Loucy (cell line): ENCODE results near the gene KIAA0825.

ENCODE experiments used
- H2AFZ ChIP-seq: fragments of 200-600 bp; sonication (generic); 2 replicates; pipeline ENCODE4 v1.6.0; 2016; ENCODE audit warnings: antibody characterized with exemption, mild to moderate bottlenecking, low read length, moderate library complexity
- H3F3A ChIP-seq: fragments of 200-600 bp; 2 replicates; pipeline ENCODE4 v1.6.0; 2016; ENCODE audit warnings: antibody characterized with exemption, low read depth, mild to moderate bottlenecking
- H3K27me3 ChIP-seq: fragments of 200-600 bp; sonication (generic); 2 replicates; pipeline ENCODE4 v1.6.1; 2014; ENCODE audit warnings: low read length, mild to moderate bottlenecking; ENCODE audit not compliant: insufficient read depth, poor library complexity, severe bottlenecking
- H3K36me3 ChIP-seq: fragments of 200-600 bp; sonication (generic); 2 replicates; pipeline ENCODE4 v1.6.1; 2016; ENCODE audit warnings: low read length; ENCODE audit not compliant: insufficient read depth
- H3K4me1 ChIP-seq: fragments of 200-600 bp; sonication (generic); 2 replicates; pipeline ENCODE4 v1.5.1; 2014; ENCODE audit warnings: low read length, mild to moderate bottlenecking; ENCODE audit not compliant: insufficient read depth, poor library complexity, severe bottlenecking
- H3K4me2 ChIP-seq: fragments of 200-600 bp; sonication (generic); 2 replicates; pipeline ENCODE4 v1.6.0; 2014; ENCODE audit warnings: antibody characterized with exemption, low read length, low read depth, mild to moderate bottlenecking; ENCODE audit not compliant: poor library complexity, severe bottlenecking
- H3K4me3 ChIP-seq: fragments of 200-600 bp; sonication (generic); 2 replicates; pipeline ENCODE4 v1.5.1; 2014; ENCODE audit warnings: low read length, mild to moderate bottlenecking, mixed read lengths; ENCODE audit not compliant: poor library complexity, severe bottlenecking
- H3K79me2 ChIP-seq: fragments of 200-600 bp; sonication (generic); 2 replicates; pipeline ENCODE4 v1.6.1; 2014; ENCODE audit warnings: low read length; ENCODE audit not compliant: insufficient read depth
- H3K9ac ChIP-seq: fragments of 200-600 bp; sonication (generic); 2 replicates; pipeline ENCODE4 v1.6.0; 2014; ENCODE audit warnings: mild to moderate bottlenecking, low read depth, low read length, moderate library complexity; ENCODE audit not compliant: poor library complexity, severe bottlenecking
- H3K9me2 ChIP-seq: fragments of 200-600 bp; sonication (generic); replicated peaks from 2 replicates; pipeline ENCODE4 v1.6.1; 2016; ENCODE audit warnings: low read depth, low read length, mixed read lengths
- H3K9me3 ChIP-seq: fragments of 200-600 bp; sonication (generic); 2 replicates; pipeline ENCODE4 v1.6.1; 2014; ENCODE audit warnings: mild to moderate bottlenecking, antibody characterized with exemption, low read length, low read depth; ENCODE audit not compliant: insufficient read depth
- H4K20me1 ChIP-seq: fragments of 200-600 bp; sonication (generic); 2 replicates; pipeline ENCODE4 v1.6.0; 2014; ENCODE audit warnings: antibody characterized with exemption, low read length, mild to moderate bottlenecking; ENCODE audit not compliant: insufficient read depth, poor library complexity, severe bottlenecking
- EZH2phosphoT487 ChIP-seq: fragments of 200-600 bp; IDR thresholded peaks from 2 replicates; pipeline ENCODE4 v1.6.1; 2018; ENCODE audit warnings: antibody characterized with exemption, mild to moderate bottlenecking, moderate library complexity, borderline replicate concordance
- TF ChIP-seq, protein P1 (sequence below): fragments of 200-600 bp; sonication (generic); conservative IDR thresholded peaks from 2 replicates; pipeline ENCODE4 v1.5.1; 2014; ENCODE audit warnings: mild to moderate bottlenecking, antibody characterized with exemption, low read length

The KIAA0825 gene

DNA sequence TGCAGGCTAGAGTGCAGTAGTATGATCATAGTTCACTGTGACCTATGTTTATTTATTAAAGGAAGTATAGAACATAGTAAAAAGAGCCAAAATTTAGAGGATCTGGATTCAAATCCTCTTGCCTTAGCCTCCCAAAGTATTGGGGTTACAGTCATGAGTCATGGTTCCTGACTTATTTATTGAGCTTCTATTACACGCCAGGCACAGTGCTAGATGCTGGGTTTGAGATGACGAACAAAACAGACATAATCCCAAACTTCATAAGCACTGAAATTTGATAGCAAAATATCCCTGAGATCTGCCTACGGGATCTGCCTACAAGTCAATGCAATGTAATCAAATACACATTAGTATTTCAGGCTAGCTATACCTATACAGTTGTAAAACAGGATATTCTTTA, 2.5 kb downstream of the KIAA0825 start:
- H4K20me1 ChIP-seq, result peaks cover 7% of the 10 kb centered on the region
- no peak overlapping the region for H3K4me3 ChIP-seq
- no peaks in the 10 kb centered on the region for H3F3A ChIP-seq
- H3K4me1 ChIP-seq, result peaks cover 8% of the 10 kb centered on the region
- H3K9ac ChIP-seq, result no peak overlapping the region
- no peaks in the 10 kb centered on the region for H3K27me3 ChIP-seq
- H3K9me2 ChIP-seq, result no peaks in the 10 kb centered on the region
- peaks cover 12% of the 10 kb centered on the region; the same call in 1 of the 2 replicates for H3K79me2 ChIP-seq
- H3K9me3 ChIP-seq, result no peaks in the 10 kb centered on the region
- TF ChIP-seq EZH2phosphoT487, result no peak
- no peak overlapping the region for H3K4me2 ChIP-seq
- H2AFZ ChIP-seq, result no peak overlapping the region
- H3K36me3 ChIP-seq, result no peaks in the 10 kb centered on the region

DNA sequence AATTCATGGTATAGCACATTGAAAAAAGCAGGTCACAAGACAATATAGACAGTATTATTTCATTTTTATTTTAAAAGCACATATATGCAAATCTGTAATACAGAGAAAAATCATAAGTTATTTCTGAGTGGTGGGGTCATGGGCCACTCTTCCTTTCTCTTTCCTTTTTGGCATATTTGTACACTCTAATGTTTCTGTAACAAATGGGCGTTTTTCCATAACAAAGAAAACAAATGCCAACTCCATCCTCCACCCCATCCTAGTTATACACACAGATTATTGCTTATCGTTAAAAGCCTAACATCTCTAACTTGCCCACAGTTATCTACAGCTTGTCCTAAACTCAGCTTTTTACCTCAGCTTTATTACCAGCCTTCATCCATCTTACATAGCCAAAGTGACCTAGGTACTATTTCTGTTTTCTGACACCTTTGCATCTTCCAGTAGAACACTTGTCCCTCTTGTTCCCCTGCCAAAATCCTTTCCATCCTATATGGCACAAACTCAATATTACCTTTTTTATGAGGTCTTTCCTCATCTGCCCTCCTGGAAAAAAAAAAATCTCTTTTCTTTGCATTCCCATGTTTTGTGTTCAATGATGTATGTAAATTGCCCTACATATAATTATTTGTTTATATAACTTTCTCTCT, 4.1 kb downstream of the KIAA0825 start:
- peaks cover 2% of the 10 kb centered on the region for H4K20me1 ChIP-seq
- no peaks in the 10 kb centered on the region for H3K27me3 ChIP-seq
- TF ChIP-seq, protein P1, sequence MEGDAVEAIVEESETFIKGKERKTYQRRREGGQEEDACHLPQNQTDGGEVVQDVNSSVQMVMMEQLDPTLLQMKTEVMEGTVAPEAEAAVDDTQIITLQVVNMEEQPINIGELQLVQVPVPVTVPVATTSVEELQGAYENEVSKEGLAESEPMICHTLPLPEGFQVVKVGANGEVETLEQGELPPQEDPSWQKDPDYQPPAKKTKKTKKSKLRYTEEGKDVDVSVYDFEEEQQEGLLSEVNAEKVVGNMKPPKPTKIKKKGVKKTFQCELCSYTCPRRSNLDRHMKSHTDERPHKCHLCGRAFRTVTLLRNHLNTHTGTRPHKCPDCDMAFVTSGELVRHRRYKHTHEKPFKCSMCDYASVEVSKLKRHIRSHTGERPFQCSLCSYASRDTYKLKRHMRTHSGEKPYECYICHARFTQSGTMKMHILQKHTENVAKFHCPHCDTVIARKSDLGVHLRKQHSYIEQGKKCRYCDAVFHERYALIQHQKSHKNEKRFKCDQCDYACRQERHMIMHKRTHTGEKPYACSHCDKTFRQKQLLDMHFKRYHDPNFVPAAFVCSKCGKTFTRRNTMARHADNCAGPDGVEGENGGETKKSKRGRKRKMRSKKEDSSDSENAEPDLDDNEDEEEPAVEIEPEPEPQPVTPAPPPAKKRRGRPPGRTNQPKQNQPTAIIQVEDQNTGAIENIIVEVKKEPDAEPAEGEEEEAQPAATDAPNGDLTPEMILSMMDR, result no peak
- TF ChIP-seq EZH2phosphoT487, result no peak
- no peaks in the 10 kb centered on the region for H3F3A ChIP-seq
- peaks cover 5% of the 10 kb centered on the region; the same call in 1 of the 2 replicates for H3K79me2 ChIP-seq
- no peaks in the 10 kb centered on the region for H3K9me2 ChIP-seq
- H3K9ac ChIP-seq, result no peak overlapping the region
- no peak overlapping the region for H3K4me3 ChIP-seq
- no peaks in the 10 kb centered on the region for H3K36me3 ChIP-seq
- peaks cover 3% of the 10 kb centered on the region for H3K4me1 ChIP-seq
- no peak overlapping the region for H2AFZ ChIP-seq
- no peak overlapping the region for H3K4me2 ChIP-seq
- no peaks in the 10 kb centered on the region for H3K9me3 ChIP-seq

DNA sequence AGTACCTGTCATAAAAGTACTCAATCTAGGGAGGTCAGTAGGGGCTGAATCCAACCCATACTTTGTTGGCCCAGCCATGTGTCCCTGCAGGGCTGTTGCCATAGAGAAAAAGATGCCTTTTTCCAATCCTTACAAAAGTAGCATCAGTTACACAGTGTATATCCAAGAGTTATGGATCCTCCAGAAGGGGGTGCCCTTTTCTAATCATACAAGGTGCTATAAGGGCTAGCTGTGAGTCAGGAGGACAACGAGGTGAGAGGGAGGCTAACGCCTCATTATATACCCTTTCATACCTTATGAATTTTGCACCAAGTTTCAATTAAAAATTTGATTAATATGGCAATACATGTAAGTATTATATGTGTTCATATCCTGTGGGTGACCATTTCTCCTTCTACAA, 4.8 kb downstream of the KIAA0825 start:
- H3K27me3 ChIP-seq, result no peaks in the 10 kb centered on the region
- H2AFZ ChIP-seq, result no peak overlapping the region
- H3K4me3 ChIP-seq, result no peak overlapping the region
- TF ChIP-seq, protein P1, result peak; percentile 45
- TF ChIP-seq EZH2phosphoT487, result no peak
- H3K79me2 ChIP-seq, result no peaks in the 10 kb centered on the region
- H3K4me2 ChIP-seq, result no peak overlapping the region
- H3K9me2 ChIP-seq, result no peaks in the 10 kb centered on the region
- H3F3A ChIP-seq, result no peaks in the 10 kb centered on the region
- H3K9ac ChIP-seq, result no peak overlapping the region
- no peaks in the 10 kb centered on the region for H3K9me3 ChIP-seq
- no peaks in the 10 kb centered on the region for H4K20me1 ChIP-seq
- no peaks in the 10 kb centered on the region for H3K36me3 ChIP-seq
- no peaks in the 10 kb centered on the region for H3K4me1 ChIP-seq
